Sciatic nerve (tissue), 2 donors: ENCODE results near the gene BFSP1. TPM values are rescaled to one million over a fixed set of nuclear protein-coding genes. Genes with fewer than 3 reads are reported as not detected.

ENCODE experiments used
- ATAC-seq: fragments of 200-7000 bp; cut with Tn5 transposase; one replicate; pipeline ENCODE4 v1.9.1; 2020; ENCODE audit warnings: mild to moderate bottlenecking, moderate library complexity
- DNase-seq: peaks from one replicate; pipeline ENCODE4 v3.0.0-alpha.2; 2020; ENCODE audit warnings: low spot score
- intact Hi-C: fragments of 100-400 bp; cut with DNase I; formaldehyde crosslinking; loops from one replicate; pipeline ENCODE4 v1.14.2; 2022
- total RNA-seq: library from RNA; stranded (reverse); fragmentation: NEBNext Ultra II Directional; extraction: Animal tissue kit (Norgen Biotek cat#: 25700); gene quantifications from one replicate; pipeline ENCODE4 v1.2.1, GENCODE V29; 2021
- donor health status: DM: no; HTN: no; CAD: no.
- donor health status: DM: no; HTN: no; CAD: no.

BFSP1 gene
- total RNA-seq, result 0.98 TPM

DNA sequence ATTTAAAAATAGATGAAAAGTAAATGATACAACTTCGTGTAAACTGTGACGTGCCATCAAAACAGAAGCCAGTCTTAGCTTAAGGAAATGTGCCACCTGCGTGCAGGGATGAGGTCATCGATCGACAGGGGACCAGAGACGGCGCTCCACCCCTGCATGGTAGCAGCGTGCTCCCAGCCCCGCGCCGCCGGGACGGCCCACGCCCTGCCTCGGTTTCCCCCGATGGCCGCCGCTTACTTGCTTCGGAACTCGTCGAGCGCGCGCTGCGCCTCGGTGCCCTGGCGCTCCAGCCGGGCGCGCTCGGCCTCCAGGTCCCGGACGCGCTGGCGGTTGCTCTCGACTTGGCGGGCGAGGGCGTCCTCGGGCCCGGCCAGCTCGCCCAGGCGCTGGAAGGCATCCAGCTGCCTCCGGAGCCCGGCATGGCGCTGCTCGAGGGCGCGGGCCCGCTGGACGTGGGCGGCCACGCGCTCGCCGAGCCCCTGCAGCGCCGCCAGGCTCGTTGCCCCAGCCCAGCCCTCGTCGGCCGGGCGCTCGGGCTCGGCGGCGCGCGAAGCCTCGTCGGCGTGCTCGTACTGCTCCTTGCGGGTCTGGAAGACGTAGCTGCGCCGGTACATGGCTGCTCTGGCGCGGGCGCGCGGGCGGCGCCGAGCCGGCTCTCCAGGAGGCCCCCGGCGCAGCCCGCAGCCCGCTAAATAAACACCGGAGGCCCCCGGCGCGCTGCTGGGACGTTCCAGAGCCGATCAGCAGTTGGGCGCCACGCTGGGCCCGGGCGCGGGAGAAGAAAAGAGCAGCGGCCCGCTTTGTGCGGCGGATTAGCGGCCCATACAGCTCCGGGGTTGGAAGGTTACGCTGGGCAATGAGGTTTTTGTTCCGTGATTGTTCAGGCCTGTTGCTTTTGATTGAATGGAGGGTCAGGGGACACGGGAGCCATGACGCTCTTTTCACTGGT is at the start of gene BFSP1:
Gene BFSP1, minus strand, starts transcription at position 664 of the 949 bp plus-strand sequence. Its CDS starts 50 bp downstream, at position 614.
- DNase-seq (no peak), ATAC-seq (peak; percentile 64)
- intact Hi-C loops, result loop anchor here (10.0 kb wide), 2 partner anchors 84 to 374 kb away; no protein-coding TSS in a partner anchor

- no peak for ATAC-seq
- no peak for DNase-seq
- intact Hi-C loops, result no loop called here
These were observed 49.7 kb upstream of the BFSP1 start for GRCh38 chr20:17580895-17581294.

- ATAC-seq (no peak), DNase-seq (no peak)
- intact Hi-C loops, result no loop called here
These were observed 48.3 kb upstream of the BFSP1 start for GRCh38 chr20:17579369-17580039.

GRCh38 chr20:17576215-17576614 is 45.0 kb upstream of the BFSP1 start:
- intact Hi-C loops, result no loop called here
- ATAC-seq, result no peak
- no peak for DNase-seq

DNA sequence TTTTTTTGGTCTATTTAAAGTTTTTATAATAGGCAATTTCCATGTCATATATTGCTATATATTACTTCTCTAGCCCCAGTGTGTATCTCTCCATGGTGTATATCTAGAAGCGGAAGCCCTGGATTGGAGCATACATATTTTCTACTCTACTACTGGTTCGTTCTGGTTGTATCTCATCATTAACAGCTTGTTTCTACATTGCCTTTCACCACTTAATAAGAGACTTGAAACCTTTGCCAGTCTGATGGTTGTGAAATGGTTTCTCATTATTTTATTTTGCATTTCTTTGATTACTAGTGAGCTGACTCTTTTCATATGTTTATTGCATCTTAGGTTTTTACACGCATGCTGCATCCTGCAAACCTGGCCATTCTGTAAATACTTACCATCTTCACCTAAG is 42.3 kb upstream of the BFSP1 start:
- intact Hi-C loops, result no loop called here
- ATAC-seq, result no peak

DNA sequence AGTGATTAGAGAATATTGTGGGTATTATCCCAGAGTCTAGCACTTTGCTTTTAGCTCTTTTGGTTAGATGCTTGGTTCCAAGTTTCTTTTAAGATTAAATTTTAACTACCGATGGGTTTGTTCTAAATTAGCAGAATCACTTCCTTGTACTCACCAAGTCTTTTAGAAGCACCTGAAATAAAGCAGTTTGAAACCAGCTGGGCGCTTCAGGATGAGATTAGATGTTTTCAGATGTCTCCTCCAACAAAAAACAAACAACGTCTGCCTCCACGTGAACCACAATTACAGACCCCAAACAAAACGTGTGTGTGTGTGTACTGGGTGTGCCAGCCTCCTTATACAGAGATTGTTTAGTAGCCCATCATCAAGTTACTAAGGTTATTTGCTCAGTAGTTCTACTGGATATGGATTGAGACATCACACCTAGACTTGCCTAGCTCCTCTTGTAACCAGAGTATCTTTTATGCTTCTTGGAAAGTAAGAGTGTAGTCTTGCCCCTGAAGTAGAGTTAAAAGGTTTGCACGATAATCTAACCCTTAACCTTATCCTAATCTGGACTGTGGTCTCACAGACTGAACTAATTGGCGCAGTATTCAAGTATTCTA is 41.0 kb upstream of the BFSP1 start:
- DNase-seq (no peak), ATAC-seq (no peak)
- intact Hi-C loops, result no loop called here

More for the DNA sequence above, 42.3 kb upstream of the BFSP1 start:
- no peak for DNase-seq

GRCh38 chr20:17571153-17571527 is 40.0 kb upstream of the BFSP1 start:
- DNase-seq, result no peak

DNA sequence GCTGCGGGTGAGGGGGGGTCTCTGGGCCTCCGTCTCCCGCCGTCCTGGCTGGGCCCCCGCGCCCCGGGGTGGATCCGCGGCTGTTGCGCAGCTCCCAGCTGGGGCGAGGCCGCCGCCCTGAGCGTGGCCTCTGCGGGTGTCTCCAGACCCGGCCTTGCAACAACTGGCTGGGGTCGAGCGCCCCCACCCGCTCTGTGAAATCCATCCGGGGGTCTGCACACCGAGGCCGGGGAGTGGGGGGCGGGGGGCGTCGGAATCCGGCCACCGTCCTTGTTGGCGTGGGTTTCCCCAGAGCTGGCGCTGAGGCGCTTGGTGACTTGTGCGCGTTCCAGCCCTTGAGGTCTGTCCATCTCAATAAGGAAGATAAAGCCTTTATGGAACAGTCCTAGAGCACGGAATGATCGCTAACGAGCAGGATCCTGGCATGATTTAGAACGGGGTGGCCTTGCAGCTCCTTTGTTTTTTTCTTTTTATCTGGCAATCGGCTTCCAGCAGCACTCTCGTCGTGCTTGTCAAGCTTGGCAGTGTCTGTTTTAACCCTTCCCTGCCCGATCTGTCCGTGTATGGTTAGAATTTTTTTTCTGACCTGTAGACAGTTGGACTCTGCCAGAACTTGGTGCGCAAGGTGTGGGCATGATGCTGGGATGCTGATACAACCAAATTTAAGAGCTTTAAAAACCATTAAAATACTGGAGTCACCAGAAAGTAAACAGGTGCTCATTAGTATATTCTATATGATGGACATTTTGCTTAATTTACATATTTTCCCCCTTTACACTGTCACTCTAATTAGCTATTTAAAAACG is 39.4 kb upstream of the BFSP1 start:
- ATAC-seq (peak; percentile 44), DNase-seq (peak; percentile 77)
- intact Hi-C loops, result no loop called here

More at GRCh38 chr20:17571153-17571527, 40.0 kb upstream of the BFSP1 start:
- ATAC-seq, result no peak
- intact Hi-C loops, result no loop called here

GRCh38 chr20:17569616-17570346 is 38.6 kb upstream of the BFSP1 start, which contains the start of gene DSTN:
Gene DSTN, plus strand, starts transcription at chr20:17570075. Its CDS starts 134 bp downstream, at chr20:17570209.
- intact Hi-C loops, result no loop called here
- DNase-seq, result peak; percentile 96
- ATAC-seq, result peak; percentile 94

GRCh38 chr20:17568972-17569521 is 37.9 kb upstream of the BFSP1 start:
- DNase-seq, result peak; percentile 88
- peak; percentile 85 for ATAC-seq
- intact Hi-C loops, result no loop called here

DNA sequence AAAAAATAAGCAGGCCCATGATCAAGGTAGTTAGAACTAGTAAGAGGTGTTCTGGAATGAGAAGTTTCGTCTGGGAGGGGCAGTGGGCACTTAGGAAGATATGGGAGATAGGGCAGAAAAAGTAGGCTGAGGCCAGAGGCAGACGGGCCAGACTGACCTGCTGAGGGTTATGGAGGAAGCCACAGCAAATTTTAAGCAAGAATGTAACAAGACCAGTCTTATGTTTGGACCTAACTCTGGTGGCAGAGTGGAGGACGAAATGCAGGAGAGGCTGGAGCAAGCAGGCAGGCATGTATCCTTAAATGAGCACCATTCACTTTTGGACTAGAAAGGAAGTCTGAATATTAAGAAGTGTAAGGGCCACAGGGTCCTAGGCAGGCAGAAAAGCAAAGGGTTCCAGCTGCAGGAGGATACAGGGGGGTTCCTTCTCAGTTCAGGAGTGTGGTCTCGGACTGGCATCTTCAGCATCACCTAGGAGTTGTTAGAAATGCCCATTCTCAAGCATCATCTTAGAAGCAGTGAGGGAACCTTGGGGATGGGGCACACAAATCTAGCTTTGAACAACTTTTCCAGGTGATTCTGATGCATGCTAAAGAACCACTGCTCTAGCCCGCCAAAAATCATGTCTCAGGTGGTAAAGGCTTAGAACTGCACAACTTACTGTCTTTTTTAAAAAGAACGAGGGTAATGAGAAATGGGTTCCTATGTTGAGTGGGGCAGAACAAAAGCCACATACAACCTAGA is 37.0 kb upstream of the BFSP1 start:
- intact Hi-C loops, result no loop called here

GRCh38 chr20:17566345-17566744 is 35.2 kb upstream of the BFSP1 start:
- no peak for ATAC-seq
- intact Hi-C loops, result no loop called here
- no peak for DNase-seq

More for the DNA sequence above, 37.0 kb upstream of the BFSP1 start:
- DNase-seq (no peak), ATAC-seq (no peak)

- ATAC-seq (no peak), DNase-seq (no peak)
- intact Hi-C loops, result no loop called here
These were observed 34.1 kb upstream of the BFSP1 start for GRCh38 chr20:17565169-17565845.

DNA sequence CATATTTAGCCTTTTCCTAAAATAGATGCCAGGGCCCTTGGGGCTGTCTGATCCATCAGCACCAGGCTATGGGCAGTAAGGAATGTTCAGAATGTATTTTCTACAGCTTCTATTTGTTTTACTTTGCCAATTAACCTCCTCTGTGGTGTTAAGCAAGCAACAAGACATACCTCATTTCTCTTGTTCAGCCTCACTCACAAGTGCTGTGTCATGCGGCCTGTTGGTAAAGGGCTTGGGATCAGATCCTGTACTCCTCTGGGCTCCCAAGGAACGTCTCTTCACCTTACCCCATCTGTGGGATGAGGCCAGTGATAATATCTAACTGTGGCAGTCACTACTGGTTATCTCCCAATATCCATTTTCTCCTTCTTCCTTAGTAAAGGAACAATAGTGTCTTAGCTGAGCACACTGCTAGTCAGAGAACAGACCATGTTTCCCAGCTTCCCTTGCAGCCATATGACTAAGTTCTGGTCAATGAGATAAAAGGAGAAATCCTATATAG is 31.7 kb upstream of the BFSP1 start:
- intact Hi-C loops, result no loop called here

GRCh38 chr20:17560344-17561074 is 29.3 kb upstream of the BFSP1 start:
- intact Hi-C loops, result no loop called here
- ATAC-seq (no peak), DNase-seq (no peak)

More for the DNA sequence above, 31.7 kb upstream of the BFSP1 start:
- ATAC-seq (no peak), DNase-seq (no peak)

GRCh38 chr20:17559338-17559737 is 28.2 kb upstream of the BFSP1 start:
- DNase-seq (no peak), ATAC-seq (no peak)
- intact Hi-C loops, result no loop called here
